D721Med (cell line): Measurements from ENCODE around the gene USP14.

Experiments used
- DNase-seq: peaks from one replicate; pipeline ENCODE4 v3.0.0; 2011; ENCODE audit warnings: low spot score; ENCODE audit not compliant: insufficient read length
- FAIRE-seq: peaks from 2 replicates; lab custom pipeline; 2011; peaks lifted over from hg19 to GRCh38; lab: Jason Lieb, UNC
- TF ChIP-seq, protein P1 (sequence below): IDR thresholded peaks from 2 replicates; pipeline ENCODE4 v1.5.1; 2012; ENCODE audit warnings: mild to moderate bottlenecking, control low read depth; ENCODE audit not compliant: insufficient read depth; ENCODE audit errors: missing control alignments

The USP14 gene

DNA sequence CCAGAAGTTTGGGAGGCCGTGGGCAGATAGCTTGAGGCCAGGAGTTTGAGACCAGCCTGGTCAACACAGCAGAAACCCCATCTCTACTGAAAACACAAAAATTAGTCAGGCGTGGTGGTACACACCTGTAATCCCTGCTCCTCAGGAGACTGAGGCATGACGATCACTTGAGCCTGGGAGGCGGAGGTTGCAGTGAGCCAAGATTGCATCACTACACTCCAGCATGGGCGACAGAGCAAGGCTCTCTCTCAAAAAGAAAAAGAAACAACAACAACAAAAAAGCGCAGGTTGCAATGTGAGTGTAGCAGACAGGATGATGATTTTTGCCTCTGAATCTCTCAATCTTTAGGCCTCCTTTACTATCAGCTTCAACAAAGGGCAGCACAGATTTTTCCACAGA, 2.7 kb upstream of the USP14 start:
- no peak for DNase-seq
- no peak for FAIRE-seq
- TF ChIP-seq, protein P1, sequence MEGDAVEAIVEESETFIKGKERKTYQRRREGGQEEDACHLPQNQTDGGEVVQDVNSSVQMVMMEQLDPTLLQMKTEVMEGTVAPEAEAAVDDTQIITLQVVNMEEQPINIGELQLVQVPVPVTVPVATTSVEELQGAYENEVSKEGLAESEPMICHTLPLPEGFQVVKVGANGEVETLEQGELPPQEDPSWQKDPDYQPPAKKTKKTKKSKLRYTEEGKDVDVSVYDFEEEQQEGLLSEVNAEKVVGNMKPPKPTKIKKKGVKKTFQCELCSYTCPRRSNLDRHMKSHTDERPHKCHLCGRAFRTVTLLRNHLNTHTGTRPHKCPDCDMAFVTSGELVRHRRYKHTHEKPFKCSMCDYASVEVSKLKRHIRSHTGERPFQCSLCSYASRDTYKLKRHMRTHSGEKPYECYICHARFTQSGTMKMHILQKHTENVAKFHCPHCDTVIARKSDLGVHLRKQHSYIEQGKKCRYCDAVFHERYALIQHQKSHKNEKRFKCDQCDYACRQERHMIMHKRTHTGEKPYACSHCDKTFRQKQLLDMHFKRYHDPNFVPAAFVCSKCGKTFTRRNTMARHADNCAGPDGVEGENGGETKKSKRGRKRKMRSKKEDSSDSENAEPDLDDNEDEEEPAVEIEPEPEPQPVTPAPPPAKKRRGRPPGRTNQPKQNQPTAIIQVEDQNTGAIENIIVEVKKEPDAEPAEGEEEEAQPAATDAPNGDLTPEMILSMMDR, result no peak

DNA sequence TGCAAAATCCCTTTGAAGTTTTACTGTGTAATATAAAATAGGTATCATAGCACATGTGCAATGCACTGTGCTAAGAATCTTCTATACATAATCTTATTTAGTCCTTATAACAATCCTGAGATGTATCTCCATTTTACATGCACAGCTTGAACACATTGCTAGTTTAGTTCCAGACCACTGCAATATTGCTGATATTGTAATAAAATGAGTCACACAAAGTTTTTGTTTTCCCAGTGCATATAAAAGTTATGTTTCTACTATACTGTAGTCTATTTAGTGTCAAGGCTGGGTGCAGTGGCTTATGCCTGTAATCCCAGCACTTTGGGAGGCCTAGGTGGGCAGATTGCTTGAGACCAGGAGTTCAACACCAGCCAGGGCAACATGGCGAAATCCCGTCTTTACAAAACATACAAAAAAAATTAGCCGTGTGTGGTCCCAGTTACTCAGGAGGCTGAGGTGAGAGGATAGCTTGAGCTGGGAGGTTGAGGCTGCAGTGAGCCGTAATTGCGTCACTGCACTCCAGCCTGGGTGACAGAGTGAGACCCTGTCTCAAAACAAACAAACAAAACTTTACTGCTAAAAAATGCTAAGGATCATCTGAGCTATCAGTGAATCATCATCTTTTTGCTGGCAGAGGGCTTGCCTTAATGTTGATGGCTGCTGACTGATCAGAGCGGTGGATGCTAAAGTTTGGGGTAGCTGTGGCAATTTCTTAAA, 1.7 kb upstream of the USP14 start:
- DNase-seq, result no peak
- TF ChIP-seq, protein P1, result no peak
- FAIRE-seq, result no peak

- FAIRE-seq (peak; percentile 86), DNase-seq (no peak)
- TF ChIP-seq, protein P1, result no peak
Observed at GRCh38 chr18:159037-159652, 788 bp downstream of the USP14 start.

- FAIRE-seq, result no peak
- TF ChIP-seq, protein P1, result no peak
Observed at GRCh38 chr18:159933-160332, 1.6 kb downstream of the USP14 start.

DNA sequence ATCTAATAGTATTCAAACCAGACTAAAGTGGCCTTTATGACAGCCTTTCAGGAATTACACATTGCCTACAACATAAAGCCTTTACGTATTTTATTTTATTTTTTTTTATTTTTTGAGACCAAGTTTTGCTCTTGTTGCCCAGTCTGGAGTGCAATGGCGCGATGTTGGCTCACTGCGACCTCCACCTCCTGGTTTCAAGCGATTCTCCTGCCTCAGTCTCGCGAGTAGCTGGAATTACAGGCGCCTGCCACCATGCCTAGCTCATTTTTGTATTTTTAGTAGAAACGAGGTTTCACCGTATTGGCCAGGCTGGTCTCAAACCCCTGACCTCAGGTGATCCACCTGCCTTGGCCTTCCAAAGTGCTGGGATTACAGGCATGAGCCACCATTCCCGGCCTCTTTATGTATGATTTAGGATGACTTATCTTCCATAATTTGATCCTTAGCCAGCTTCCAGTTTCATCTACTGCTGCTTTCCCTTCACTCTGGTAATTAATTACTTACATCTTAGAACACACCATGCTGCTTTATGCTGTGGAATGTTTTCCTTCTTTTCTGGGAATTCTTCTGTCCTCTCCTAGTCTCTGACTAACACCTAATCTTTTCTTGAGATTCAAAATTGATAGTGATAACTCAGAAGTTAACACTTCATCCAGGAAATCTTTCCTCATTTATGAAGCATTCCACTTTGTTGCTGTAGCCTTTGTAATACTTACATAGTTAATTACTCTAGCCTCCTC, 2.6 kb downstream of the USP14 start:
- FAIRE-seq, result peak; percentile 83
- no peak for DNase-seq
- TF ChIP-seq, protein P1, result no peak

More at GRCh38 chr18:159933-160332, 1.6 kb downstream of the USP14 start:
- no peak for DNase-seq

GRCh38 chr18:172361-172760, 14.0 kb downstream of the USP14 start:
- no peak for FAIRE-seq
- TF ChIP-seq, protein P1, result no peak
- DNase-seq, result no peak

- DNase-seq (no peak), FAIRE-seq (no peak)
- TF ChIP-seq, protein P1, result no peak
Observed at GRCh38 chr18:179499-179898, 21.1 kb downstream of the USP14 start.
